Suprapubic skin (tissue), 4 donors: Measurements from ENCODE around the gene HSPA8. TPM values are rescaled to one million over a fixed set of nuclear protein-coding genes. Genes with fewer than 3 reads are reported as not detected.

ENCODE experiments used
- DNase-seq, 2 donors: peaks; one replicate each; pipeline ENCODE4 v3.0.0-alpha.2; 2019; ENCODE audit warnings: low spot score in 2 of 2
- H3K27ac ChIP-seq: fragments of 200-600 bp; sonication (generic); one replicate; pipeline ENCODE4 v1.5.1; 2019
- H3K27me3 ChIP-seq: fragments of 200-600 bp; sonication (generic); one replicate; pipeline ENCODE4 v1.5.1; 2019
- H3K36me3 ChIP-seq: fragments of 200-600 bp; sonication (generic); one replicate; pipeline ENCODE4 v1.5.1; 2019
- H3K4me1 ChIP-seq: fragments of 200-600 bp; sonication (generic); one replicate; pipeline ENCODE4 v1.5.1; 2019
- H3K4me3 ChIP-seq: fragments of 200-600 bp; sonication (generic); one replicate; pipeline ENCODE4 v1.5.1; 2019; ENCODE audit warnings: mild to moderate bottlenecking
- H3K9me3 ChIP-seq: fragments of 200-600 bp; sonication (generic); one replicate; pipeline ENCODE4 v1.5.1; 2019
- CTCF ChIP-seq, 2 donors: fragments of 200-600 bp in 1 of 2; fragments of 450-650 bp in 1 of 2; sonication (generic) in 1 of 2; IDR thresholded peaks; one replicate each; pipeline ENCODE4 v1.5.1; 2016 to 2019; ENCODE audit warnings: antibody characterized with exemption in 2 of 2, mild to moderate bottlenecking in 1 of 2, moderate library complexity in 1 of 2
- EP300 ChIP-seq: sonication (generic); formaldehyde crosslinking; IDR thresholded peaks from one replicate; pipeline ENCODE4 v1.6.1; 2017; ENCODE audit warnings: antibody characterized with exemption
- POLR2A ChIP-seq, 2 donors: fragments of 450-650 bp; IDR thresholded peaks; one replicate each; pipeline ENCODE4 v1.6.1; 2017; ENCODE audit warnings: antibody characterized with exemption in 2 of 2, mild to moderate bottlenecking in 2 of 2, moderate library complexity in 2 of 2
- POLR2AphosphoS5 ChIP-seq, 3 donors: sonication (generic); formaldehyde crosslinking; IDR thresholded peaks; one replicate each; pipeline ENCODE4 v1.6.1; 2017; ENCODE audit warnings: antibody characterized with exemption in 3 of 3
- WGBS: methylation state at CpG from one replicate; pipeline ENCODE4 v1.1.5; 2018; 5-methylcytosine and 5-hydroxymethylcytosine counted together
- total RNA-seq, 4 donors: library from RNA; depleted of rRNA; stranded (reverse); fragments of >200 nt; gene quantifications; one replicate each; pipeline ENCODE4 v1.1.0, GENCODE V29; 2016

The HSPA8 gene
- 100 to 1,000 TPM; 212 to 708 (median 560) TPM for total RNA-seq

GRCh38 chr11:123061403-123062157 lies at the start of gene HSPA8:
Gene HSPA8 (minus strand): TSS chr11:123062136. CDS start chr11:123061324, 812 bp downstream.
- peaks cover 64% of the 10 kb centered on the region for H3K4me1 ChIP-seq
- H3K27ac ChIP-seq = peak within 1 kb of the TSS; percentile 100
- no peaks in the 10 kb centered on the region for H3K9me3 ChIP-seq
- H3K27me3 ChIP-seq = no peaks in the 10 kb centered on the region
- peak within 1 kb of the TSS; percentile 65 for H3K4me3 ChIP-seq
- peak; percentile 88 to 92 for DNase-seq
- 0% methylated on average over 26 of the region's 45 CpGs for WGBS
- peak; percentile 56 to 98 for TF ChIP-seq POLR2A (IDR thresholded peaks at IDR 0.05)
- TF ChIP-seq POLR2AphosphoS5 (IDR thresholded peaks at IDR 0.05) = peak; percentile 8 to 63 (median 27)
- TF ChIP-seq CTCF (IDR thresholded peaks at IDR 0.05) = no peak
- peaks cover 41% of the 10 kb centered on the region for H3K36me3 ChIP-seq

- TF ChIP-seq POLR2A (IDR thresholded peaks at IDR 0.05) = no peak
- peak in 1 of 2 donors; percentile 61 for TF ChIP-seq CTCF (IDR thresholded peaks at IDR 0.05)
- Histone ChIP-seq H3K27ac (no peak overlapping the region), H3K36me3 (no peaks in the 10 kb centered on the region), H3K27me3 (peaks cover 4% of the 10 kb centered on the region), H3K4me1 (no peaks in the 10 kb centered on the region), H3K9me3 (no peaks in the 10 kb centered on the region), H3K4me3 (no peak overlapping the region)
- no peak for DNase-seq
- 64% methylated on average over 4 of the region's 4 CpGs for WGBS
Observed at GRCh38 chr11:123111465-123111864, 49.5 kb upstream of the HSPA8 start.

- Histone ChIP-seq H3K36me3 (no peaks in the 10 kb centered on the region), H3K27ac (no peak overlapping the region), H3K4me1 (no peaks in the 10 kb centered on the region), H3K9me3 (no peaks in the 10 kb centered on the region), H3K27me3 (peaks cover 4% of the 10 kb centered on the region), H3K4me3 (no peak overlapping the region)
- TF ChIP-seq POLR2A (IDR thresholded peaks at IDR 0.05) (no peak), EP300 (no peak), POLR2AphosphoS5 (IDR thresholded peaks at IDR 0.05) (no peak), CTCF (IDR thresholded peaks at IDR 0.05) (no peak)
- no peak for DNase-seq
- WGBS = 88% methylated on average over 8 of the region's 8 CpGs
Observed at GRCh38 chr11:123110397-123110796, 48.5 kb upstream of the HSPA8 start.

GRCh38 chr11:123107945-123108495 lies 46.1 kb upstream of the HSPA8 start:
- WGBS = 83% methylated on average over 4 of the region's 4 CpGs
- DNase-seq = no peak
- no peak for TF ChIP-seq POLR2AphosphoS5 (IDR thresholded peaks at IDR 0.05)
- Histone ChIP-seq H3K27ac (no peak overlapping the region), H3K27me3 (peaks cover 4% of the 10 kb centered on the region), H3K9me3 (no peaks in the 10 kb centered on the region), H3K36me3 (no peaks in the 10 kb centered on the region), H3K4me1 (peaks cover 4% of the 10 kb centered on the region), H3K4me3 (no peak overlapping the region)

GRCh38 chr11:123104697-123105096 lies 42.8 kb upstream of the HSPA8 start:
- DNase-seq = no peak
- Histone ChIP-seq H3K36me3 (no peaks in the 10 kb centered on the region), H3K27ac (no peak overlapping the region), H3K4me3 (no peak overlapping the region), H3K4me1 (peaks cover 9% of the 10 kb centered on the region), H3K9me3 (no peaks in the 10 kb centered on the region), H3K27me3 (peaks cover 4% of the 10 kb centered on the region)
- 100% methylated on average over 3 of the region's 3 CpGs for WGBS
- TF ChIP-seq POLR2AphosphoS5 (IDR thresholded peaks at IDR 0.05) (no peak), CTCF (IDR thresholded peaks at IDR 0.05) (no peak), EP300 (no peak), POLR2A (IDR thresholded peaks at IDR 0.05) (no peak)
